Loucy (cell line): ENCODE data around the gene NAAA.

Experiments
- H2AFZ ChIP-seq: fragments of 200-600 bp; sonication (generic); 2 replicates; pipeline ENCODE4 v1.6.0; 2016; ENCODE audit warnings: antibody characterized with exemption, mild to moderate bottlenecking, low read length, moderate library complexity
- H3F3A ChIP-seq: fragments of 200-600 bp; 2 replicates; pipeline ENCODE4 v1.6.0; 2016; ENCODE audit warnings: antibody characterized with exemption, low read depth, mild to moderate bottlenecking
- H3K27me3 ChIP-seq: fragments of 200-600 bp; sonication (generic); 2 replicates; pipeline ENCODE4 v1.6.1; 2014; ENCODE audit warnings: low read length, mild to moderate bottlenecking; ENCODE audit not compliant: insufficient read depth, poor library complexity, severe bottlenecking
- H3K36me3 ChIP-seq: fragments of 200-600 bp; sonication (generic); 2 replicates; pipeline ENCODE4 v1.6.1; 2016; ENCODE audit warnings: low read length; ENCODE audit not compliant: insufficient read depth
- H3K4me1 ChIP-seq: fragments of 200-600 bp; sonication (generic); 2 replicates; pipeline ENCODE4 v1.5.1; 2014; ENCODE audit warnings: low read length, mild to moderate bottlenecking; ENCODE audit not compliant: insufficient read depth, poor library complexity, severe bottlenecking
- H3K4me2 ChIP-seq: fragments of 200-600 bp; sonication (generic); 2 replicates; pipeline ENCODE4 v1.6.0; 2014; ENCODE audit warnings: antibody characterized with exemption, low read length, low read depth, mild to moderate bottlenecking; ENCODE audit not compliant: poor library complexity, severe bottlenecking
- H3K4me3 ChIP-seq: fragments of 200-600 bp; sonication (generic); 2 replicates; pipeline ENCODE4 v1.5.1; 2014; ENCODE audit warnings: low read length, mild to moderate bottlenecking, mixed read lengths; ENCODE audit not compliant: poor library complexity, severe bottlenecking
- H3K79me2 ChIP-seq: fragments of 200-600 bp; sonication (generic); 2 replicates; pipeline ENCODE4 v1.6.1; 2014; ENCODE audit warnings: low read length; ENCODE audit not compliant: insufficient read depth
- H3K9ac ChIP-seq: fragments of 200-600 bp; sonication (generic); 2 replicates; pipeline ENCODE4 v1.6.0; 2014; ENCODE audit warnings: mild to moderate bottlenecking, low read depth, low read length, moderate library complexity; ENCODE audit not compliant: poor library complexity, severe bottlenecking
- H3K9me2 ChIP-seq: fragments of 200-600 bp; sonication (generic); replicated peaks from 2 replicates; pipeline ENCODE4 v1.6.1; 2016; ENCODE audit warnings: low read depth, low read length, mixed read lengths
- H3K9me3 ChIP-seq: fragments of 200-600 bp; sonication (generic); 2 replicates; pipeline ENCODE4 v1.6.1; 2014; ENCODE audit warnings: mild to moderate bottlenecking, antibody characterized with exemption, low read length, low read depth; ENCODE audit not compliant: insufficient read depth
- H4K20me1 ChIP-seq: fragments of 200-600 bp; sonication (generic); 2 replicates; pipeline ENCODE4 v1.6.0; 2014; ENCODE audit warnings: antibody characterized with exemption, low read length, mild to moderate bottlenecking; ENCODE audit not compliant: insufficient read depth, poor library complexity, severe bottlenecking
- EZH2phosphoT487 ChIP-seq: fragments of 200-600 bp; IDR thresholded peaks from 2 replicates; pipeline ENCODE4 v1.6.1; 2018; ENCODE audit warnings: antibody characterized with exemption, mild to moderate bottlenecking, moderate library complexity, borderline replicate concordance
- TF ChIP-seq, protein P1 (sequence below): fragments of 200-600 bp; sonication (generic); conservative IDR thresholded peaks from 2 replicates; pipeline ENCODE4 v1.5.1; 2014; ENCODE audit warnings: mild to moderate bottlenecking, antibody characterized with exemption, low read length

Gene NAAA

GRCh38 chr4:75907966-75908365 is 32.8 kb downstream of the NAAA start:
- Histone ChIP-seq H3K4me2 (no peak overlapping the region), H3K9ac (no peak overlapping the region), H3K4me3 (no peak overlapping the region), H2AFZ (no peak overlapping the region), H3F3A (no peaks in the 10 kb centered on the region), H3K36me3 (no peaks in the 10 kb centered on the region), H4K20me1 (no peaks in the 10 kb centered on the region), H3K9me3 (no peaks in the 10 kb centered on the region), H3K4me1 (no peaks in the 10 kb centered on the region), H3K9me2 (no peaks in the 10 kb centered on the region), H3K27me3 (no peaks in the 10 kb centered on the region), H3K79me2 (no peaks in the 10 kb centered on the region)
- TF ChIP-seq, protein P1, sequence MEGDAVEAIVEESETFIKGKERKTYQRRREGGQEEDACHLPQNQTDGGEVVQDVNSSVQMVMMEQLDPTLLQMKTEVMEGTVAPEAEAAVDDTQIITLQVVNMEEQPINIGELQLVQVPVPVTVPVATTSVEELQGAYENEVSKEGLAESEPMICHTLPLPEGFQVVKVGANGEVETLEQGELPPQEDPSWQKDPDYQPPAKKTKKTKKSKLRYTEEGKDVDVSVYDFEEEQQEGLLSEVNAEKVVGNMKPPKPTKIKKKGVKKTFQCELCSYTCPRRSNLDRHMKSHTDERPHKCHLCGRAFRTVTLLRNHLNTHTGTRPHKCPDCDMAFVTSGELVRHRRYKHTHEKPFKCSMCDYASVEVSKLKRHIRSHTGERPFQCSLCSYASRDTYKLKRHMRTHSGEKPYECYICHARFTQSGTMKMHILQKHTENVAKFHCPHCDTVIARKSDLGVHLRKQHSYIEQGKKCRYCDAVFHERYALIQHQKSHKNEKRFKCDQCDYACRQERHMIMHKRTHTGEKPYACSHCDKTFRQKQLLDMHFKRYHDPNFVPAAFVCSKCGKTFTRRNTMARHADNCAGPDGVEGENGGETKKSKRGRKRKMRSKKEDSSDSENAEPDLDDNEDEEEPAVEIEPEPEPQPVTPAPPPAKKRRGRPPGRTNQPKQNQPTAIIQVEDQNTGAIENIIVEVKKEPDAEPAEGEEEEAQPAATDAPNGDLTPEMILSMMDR = no peak
- TF ChIP-seq EZH2phosphoT487 = no peak

- Histone ChIP-seq H4K20me1 (no peaks in the 10 kb centered on the region), H3K27me3 (no peaks in the 10 kb centered on the region), H3F3A (no peaks in the 10 kb centered on the region), H3K9me2 (no peaks in the 10 kb centered on the region), H3K4me3 (no peak overlapping the region), H3K79me2 (no peaks in the 10 kb centered on the region), H3K36me3 (no peaks in the 10 kb centered on the region), H3K4me1 (no peaks in the 10 kb centered on the region), H3K4me2 (no peak overlapping the region), H3K9ac (no peak overlapping the region), H2AFZ (no peak overlapping the region), H3K9me3 (no peaks in the 10 kb centered on the region)
- TF ChIP-seq, protein P1 = no peak
- no peak for TF ChIP-seq EZH2phosphoT487
Measured at GRCh38 chr4:75904076-75904475, 36.7 kb downstream of the NAAA start.

DNA sequence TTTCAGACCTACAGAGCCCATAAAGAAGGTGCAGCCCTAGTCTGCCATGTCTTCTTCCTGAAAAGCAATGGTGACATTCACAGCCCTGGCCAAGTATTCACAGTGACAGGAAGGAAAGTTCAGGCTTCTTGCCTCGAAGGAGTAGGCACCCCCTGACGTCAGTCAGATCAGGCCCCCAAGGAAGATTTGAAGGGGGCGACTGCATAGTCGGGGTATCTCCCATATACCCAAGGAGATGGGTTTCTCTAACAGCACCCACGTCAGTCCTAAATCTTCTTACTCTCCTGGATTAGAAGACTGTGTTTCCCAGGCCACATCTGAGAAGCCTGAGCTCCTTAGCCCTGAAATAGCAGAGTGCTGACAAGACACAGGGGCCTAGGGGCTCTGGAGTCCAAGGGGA is 38.5 kb downstream of the NAAA start, which contains the start of gene PPEF2:
Gene PPEF2 (minus strand): TSS at position 101 of the 400 bp plus-strand sequence. CDS start 6,127 bp downstream, outside the sequence.
- H3K36me3 ChIP-seq = no peaks in the 10 kb centered on the region
- no peaks in the 10 kb centered on the region for H4K20me1 ChIP-seq
- no peaks in the 10 kb centered on the region for H3K79me2 ChIP-seq
- no peak within 1 kb of the TSS for H3K4me2 ChIP-seq
- no peak within 1 kb of the TSS for H3K9ac ChIP-seq
- H3F3A ChIP-seq = no peaks in the 10 kb centered on the region
- H3K4me1 ChIP-seq = no peaks in the 10 kb centered on the region
- H2AFZ ChIP-seq = no peak within 1 kb of the TSS
- H3K9me2 ChIP-seq = no peaks in the 10 kb centered on the region
- H3K27me3 ChIP-seq = no peaks in the 10 kb centered on the region
- no peak within 1 kb of the TSS for H3K4me3 ChIP-seq
- no peaks in the 10 kb centered on the region for H3K9me3 ChIP-seq
- TF ChIP-seq EZH2phosphoT487 = no peak
- TF ChIP-seq, protein P1 = no peak
